ENCODE measurements around the gene MBTD1.

DNA sequence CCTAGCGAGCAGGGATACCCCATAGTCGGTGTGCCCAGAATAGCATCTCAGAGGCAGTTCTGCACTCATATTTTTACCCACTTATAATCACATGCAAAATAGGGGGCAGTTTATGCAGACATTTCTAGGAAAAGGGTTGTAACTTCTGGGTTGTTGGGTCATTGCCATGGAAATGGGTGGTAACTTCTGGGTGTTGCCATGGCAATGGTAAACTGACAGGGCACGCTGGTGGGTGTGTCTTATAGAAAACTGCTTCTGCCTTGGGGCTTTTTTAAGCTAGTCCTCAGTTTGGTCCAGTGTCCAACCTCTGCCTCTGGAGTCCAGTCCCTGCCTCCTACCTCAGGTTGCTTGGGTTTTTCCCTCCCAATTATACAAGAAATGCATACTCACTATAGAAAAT is 131.8 kb downstream of the MBTD1 start:
- no peak for TF ChIP-seq CTCF (IDR thresholded peaks at IDR 0.05)
- TF ChIP-seq POLR2A (IDR thresholded peaks at IDR 0.05), result no peak

Measured in body of pancreas (tissue), 4 donors.